Left lung (tissue), 10 donors: ENCODE results near the gene CELF4. TPM values are rescaled to one million over a fixed set of nuclear protein-coding genes. Genes with fewer than 3 reads are reported as not detected.

Source experiments
- ATAC-seq: fragments of 200-7000 bp; cut with Tn5 transposase; one replicate; pipeline ENCODE4 v1.9.1; 2020; ENCODE audit warnings: moderate library complexity
- DNase-seq, 4 donors: peaks; one replicate each; pipeline ENCODE4 v3.0.0-alpha.2; 2013 to 2020
- H3K27ac ChIP-seq, 2 donors: fragments of 200-600 bp; sonication (generic) in 1 of 2; one replicate each; pipeline versions ENCODE4 v1.5.0 to v1.8.0; 2020 to 2021
- H3K27me3 ChIP-seq, 2 donors: fragments of 200-600 bp; sonication (generic) in 1 of 2; one replicate each; pipeline versions ENCODE4 v1.5.0 to v1.8.0; 2020 to 2021
- H3K36me3 ChIP-seq, 2 donors: fragments of 200-600 bp; sonication (generic) in 1 of 2; one replicate each; pipeline versions ENCODE4 v1.5.0 to v1.8.0; 2020 to 2021
- H3K4me1 ChIP-seq, 2 donors: fragments of 200-600 bp; one replicate each; pipeline ENCODE4 v1.8.0; 2021
- H3K4me3 ChIP-seq, 2 donors: fragments of 200-600 bp; sonication (generic) in 1 of 2; one replicate each; pipeline versions ENCODE4 v1.5.0 to v1.8.0; 2020 to 2021; ENCODE audit warnings: mild to moderate bottlenecking in 1 of 2
- H3K9me3 ChIP-seq, 2 donors: fragments of 200-600 bp; sonication (generic) in 1 of 2; one replicate each; pipeline versions ENCODE4 v1.5.0 to v1.8.0; 2020 to 2021
- intact Hi-C, 2 donors: fragments of 100-400 bp; cut with DNase I; formaldehyde crosslinking; loops; one replicate each; pipeline versions ENCODE4 v1.11.2 to v1.14.2; 2022
- polyA plus RNA-seq, 6 donors: library from polyadenylated mRNA; unstranded; fragments of 120-200 nt; gene quantifications; one replicate each; pipeline ENCODE4 v1.2.1, GENCODE V29; 2013; ENCODE audit not compliant: insufficient read length in 6 of 6
- total RNA-seq, 2 donors: library from RNA; stranded (reverse); fragmentation: NEBNext Ultra II Directional; extraction: Animal tissue kit (Norgen Biotek cat#: 25700); gene quantifications; one replicate each; pipeline ENCODE4 v1.2.1, GENCODE V29; 2021
- TF ChIP-seq, protein P1 (sequence below), 2 donors: fragments of 200-600 bp; sonication (generic) in 1 of 2; IDR thresholded peaks; one replicate each; pipeline versions ENCODE4 v1.5.0 to v1.8.0; 2021; ENCODE audit warnings: antibody characterized with exemption in 2 of 2
- donor health status: DM: no; HTN: yes; CAD: no.
- donor health status: DM: no; HTN: no; CAD: no.

CELF4 gene
- total and polyA plus RNA-seq, 8 donors = 1.1 to 10.3 (median 7.4) TPM

DNA sequence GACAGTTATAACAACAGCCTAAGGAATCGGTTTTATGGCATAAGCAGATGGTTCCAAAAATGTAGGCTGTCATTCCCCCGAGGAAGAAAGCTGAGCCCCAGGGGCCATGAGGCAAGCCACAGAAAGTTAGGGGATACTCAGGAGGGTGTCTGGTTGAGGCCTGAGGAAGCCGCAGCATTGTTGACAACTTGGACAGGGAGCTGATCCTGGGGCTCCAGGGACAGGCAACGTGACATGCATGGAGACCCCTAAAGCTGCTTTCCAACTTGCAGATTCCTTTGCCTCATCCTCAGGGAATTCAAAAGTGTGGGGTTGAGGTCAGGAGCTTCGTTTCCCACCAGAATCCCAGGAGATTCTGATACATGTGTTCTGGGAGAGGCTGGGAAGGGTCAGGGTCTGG, 20.9 kb downstream of the CELF4 start:
- intact Hi-C loops = no loop called here
- no peak for ATAC-seq
- no peaks in the 10 kb centered on the region for H3K36me3 ChIP-seq
- H3K27ac ChIP-seq = no peak overlapping the region
- H3K4me3 ChIP-seq = no peak overlapping the region
- peaks cover 0 to 11% of the 10 kb centered on the region in 2 donors for H3K27me3 ChIP-seq
- no peaks in the 10 kb centered on the region for H3K4me1 ChIP-seq
- DNase-seq = no peak
- H3K9me3 ChIP-seq = no peaks in the 10 kb centered on the region
- TF ChIP-seq, protein P1, sequence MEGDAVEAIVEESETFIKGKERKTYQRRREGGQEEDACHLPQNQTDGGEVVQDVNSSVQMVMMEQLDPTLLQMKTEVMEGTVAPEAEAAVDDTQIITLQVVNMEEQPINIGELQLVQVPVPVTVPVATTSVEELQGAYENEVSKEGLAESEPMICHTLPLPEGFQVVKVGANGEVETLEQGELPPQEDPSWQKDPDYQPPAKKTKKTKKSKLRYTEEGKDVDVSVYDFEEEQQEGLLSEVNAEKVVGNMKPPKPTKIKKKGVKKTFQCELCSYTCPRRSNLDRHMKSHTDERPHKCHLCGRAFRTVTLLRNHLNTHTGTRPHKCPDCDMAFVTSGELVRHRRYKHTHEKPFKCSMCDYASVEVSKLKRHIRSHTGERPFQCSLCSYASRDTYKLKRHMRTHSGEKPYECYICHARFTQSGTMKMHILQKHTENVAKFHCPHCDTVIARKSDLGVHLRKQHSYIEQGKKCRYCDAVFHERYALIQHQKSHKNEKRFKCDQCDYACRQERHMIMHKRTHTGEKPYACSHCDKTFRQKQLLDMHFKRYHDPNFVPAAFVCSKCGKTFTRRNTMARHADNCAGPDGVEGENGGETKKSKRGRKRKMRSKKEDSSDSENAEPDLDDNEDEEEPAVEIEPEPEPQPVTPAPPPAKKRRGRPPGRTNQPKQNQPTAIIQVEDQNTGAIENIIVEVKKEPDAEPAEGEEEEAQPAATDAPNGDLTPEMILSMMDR (IDR thresholded peaks at IDR 0.05) = no peak

DNA sequence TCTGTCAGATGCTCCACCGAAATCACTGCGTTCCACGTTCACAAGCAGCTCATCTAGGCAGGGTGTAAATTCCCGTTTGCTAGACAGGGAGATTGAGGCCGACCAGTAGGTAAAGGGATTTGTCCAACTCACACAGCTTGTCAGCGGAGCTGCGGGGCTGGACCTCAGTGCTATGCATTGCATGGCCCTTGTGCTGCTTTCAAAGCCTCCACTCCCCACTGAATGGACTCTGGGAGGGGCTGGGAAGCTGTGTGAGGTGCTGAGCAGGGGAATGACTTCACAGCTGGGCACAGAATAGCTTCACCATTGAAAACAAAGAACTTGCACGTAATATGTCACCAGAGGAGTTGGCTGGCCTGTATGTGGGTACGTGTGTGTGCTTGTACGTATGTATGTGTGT, 21.4 kb downstream of the CELF4 start:
- H3K4me3 ChIP-seq = no peak overlapping the region
- no peak for DNase-seq
- H3K36me3 ChIP-seq = no peaks in the 10 kb centered on the region
- ATAC-seq = no peak
- no peaks in the 10 kb centered on the region for H3K4me1 ChIP-seq
- intact Hi-C loops = no loop called here
- H3K9me3 ChIP-seq = no peaks in the 10 kb centered on the region
- peaks cover 0 to 14% of the 10 kb centered on the region in 2 donors for H3K27me3 ChIP-seq
- TF ChIP-seq, protein P1 (IDR thresholded peaks at IDR 0.05) = no peak
- no peak overlapping the region for H3K27ac ChIP-seq

DNA sequence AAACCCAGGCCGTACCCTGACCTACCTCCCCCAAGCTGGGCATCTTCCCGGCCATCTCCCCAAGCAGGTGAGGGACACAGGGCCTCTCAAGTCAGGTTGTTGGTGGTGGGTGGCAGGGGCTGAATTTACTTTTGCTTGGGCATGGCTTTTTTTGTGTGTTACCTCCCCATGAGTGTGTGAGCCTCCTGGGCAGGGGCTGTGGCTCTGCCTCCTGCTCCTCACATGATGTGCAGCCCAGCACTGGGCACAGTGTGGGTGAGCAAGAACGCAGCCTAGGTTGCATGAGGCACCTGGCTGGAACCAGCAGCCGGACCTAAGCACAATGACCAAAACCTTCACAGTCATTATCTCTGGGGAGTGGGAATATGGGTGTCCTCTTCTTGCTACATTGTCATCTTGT, 22.3 kb downstream of the CELF4 start:
- DNase-seq (no peak), ATAC-seq (no peak)
- Histone ChIP-seq H3K9me3 (no peaks in the 10 kb centered on the region), H3K4me3 (no peak overlapping the region), H3K27me3 (peaks cover 7 to 23% of the 10 kb centered on the region in 2 donors), H3K4me1 (no peaks in the 10 kb centered on the region), H3K27ac (no peak overlapping the region), H3K36me3 (no peaks in the 10 kb centered on the region)
- TF ChIP-seq, protein P1 (IDR thresholded peaks at IDR 0.05) = no peak
- intact Hi-C loops = no loop called here

DNA sequence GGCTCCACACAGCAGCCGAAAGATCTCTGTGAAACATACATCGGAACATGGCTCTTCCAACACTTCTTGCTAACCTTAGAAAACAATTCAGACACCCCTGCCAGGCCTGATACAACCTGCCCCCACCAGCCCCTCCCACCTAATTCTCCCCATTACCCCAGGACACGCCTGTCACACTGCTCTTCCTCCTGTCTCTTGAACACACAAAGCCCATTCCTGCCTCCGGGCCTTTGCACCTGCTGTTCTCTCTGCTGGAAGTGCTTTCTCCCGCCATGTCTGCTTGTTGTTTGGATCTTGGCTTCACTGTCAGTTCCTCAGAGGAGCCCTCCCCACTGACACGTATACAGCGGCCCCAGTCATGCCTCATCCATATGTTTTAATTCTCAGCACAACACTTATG, 24.1 kb downstream of the CELF4 start:
- no peaks in the 10 kb centered on the region for H3K4me1 ChIP-seq
- no peaks in the 10 kb centered on the region for H3K9me3 ChIP-seq
- ATAC-seq (no peak), DNase-seq (no peak)
- TF ChIP-seq, protein P1 (IDR thresholded peaks at IDR 0.05) = no peak
- intact Hi-C loops = no loop called here
- H3K36me3 ChIP-seq = no peaks in the 10 kb centered on the region
- peaks cover 11 to 41% of the 10 kb centered on the region in 2 donors for H3K27me3 ChIP-seq
- no peak overlapping the region for H3K4me3 ChIP-seq
- no peak overlapping the region for H3K27ac ChIP-seq

DNA sequence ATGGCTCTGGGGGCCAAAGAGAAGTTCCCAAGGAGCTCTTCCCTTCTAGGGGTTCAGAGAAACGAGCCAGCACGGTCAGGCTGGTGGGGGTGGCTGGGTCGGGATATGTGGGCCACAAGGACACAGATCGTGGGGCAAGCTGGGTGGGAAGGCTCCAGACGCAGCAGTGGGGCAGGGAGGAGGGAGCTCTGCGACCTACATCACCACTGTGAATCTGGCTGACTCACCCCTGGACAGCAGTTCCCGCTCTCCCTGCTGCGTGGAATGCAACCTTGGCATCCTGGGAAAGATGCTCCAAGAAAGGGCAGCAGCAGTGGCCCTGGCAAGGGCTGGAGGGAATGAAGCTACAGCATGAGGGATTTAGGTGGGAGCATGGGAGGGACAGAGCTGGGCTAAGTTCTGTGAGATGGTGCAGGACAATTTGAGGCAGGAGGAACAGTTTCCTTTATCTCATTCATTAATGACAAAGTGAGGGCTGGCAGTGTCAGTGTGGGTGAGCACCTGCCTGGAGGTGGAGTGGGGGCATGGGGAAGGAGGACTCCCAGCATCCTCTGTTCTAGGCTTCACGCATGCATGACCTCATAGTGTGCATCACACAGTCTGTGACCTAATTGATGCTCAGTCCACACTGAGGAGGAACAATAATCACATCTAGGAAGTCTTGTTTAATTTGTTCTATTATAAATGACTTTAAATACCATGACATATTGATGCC, 25.0 kb downstream of the CELF4 start:
- Histone ChIP-seq H3K4me3 (no peak overlapping the region), H3K27me3 (peaks cover 11 to 44% of the 10 kb centered on the region in 2 donors), H3K27ac (no peak overlapping the region), H3K36me3 (no peaks in the 10 kb centered on the region), H3K4me1 (no peaks in the 10 kb centered on the region), H3K9me3 (no peaks in the 10 kb centered on the region)
- intact Hi-C loops = no loop called here
- no peak for DNase-seq
- TF ChIP-seq, protein P1 (IDR thresholded peaks at IDR 0.05) = no peak
- ATAC-seq = no peak
